Tracheal epithelial cell (primary cell): ENCODE data around the gene KATNIP. TPM values are rescaled to one million over a fixed set of nuclear protein-coding genes. Genes with fewer than 3 reads are reported as not detected.

Experiments used
- total RNA-seq: library from RNA; depleted of rRNA; stranded (reverse); fragments of >200 nt; gene quantifications from 2 replicates; pipeline ENCODE4 v1.2.1, GENCODE V29; 2014

KATNIP gene
- 11.1 and 16.9 TPM in 2 replicates for total RNA-seq

DNA sequence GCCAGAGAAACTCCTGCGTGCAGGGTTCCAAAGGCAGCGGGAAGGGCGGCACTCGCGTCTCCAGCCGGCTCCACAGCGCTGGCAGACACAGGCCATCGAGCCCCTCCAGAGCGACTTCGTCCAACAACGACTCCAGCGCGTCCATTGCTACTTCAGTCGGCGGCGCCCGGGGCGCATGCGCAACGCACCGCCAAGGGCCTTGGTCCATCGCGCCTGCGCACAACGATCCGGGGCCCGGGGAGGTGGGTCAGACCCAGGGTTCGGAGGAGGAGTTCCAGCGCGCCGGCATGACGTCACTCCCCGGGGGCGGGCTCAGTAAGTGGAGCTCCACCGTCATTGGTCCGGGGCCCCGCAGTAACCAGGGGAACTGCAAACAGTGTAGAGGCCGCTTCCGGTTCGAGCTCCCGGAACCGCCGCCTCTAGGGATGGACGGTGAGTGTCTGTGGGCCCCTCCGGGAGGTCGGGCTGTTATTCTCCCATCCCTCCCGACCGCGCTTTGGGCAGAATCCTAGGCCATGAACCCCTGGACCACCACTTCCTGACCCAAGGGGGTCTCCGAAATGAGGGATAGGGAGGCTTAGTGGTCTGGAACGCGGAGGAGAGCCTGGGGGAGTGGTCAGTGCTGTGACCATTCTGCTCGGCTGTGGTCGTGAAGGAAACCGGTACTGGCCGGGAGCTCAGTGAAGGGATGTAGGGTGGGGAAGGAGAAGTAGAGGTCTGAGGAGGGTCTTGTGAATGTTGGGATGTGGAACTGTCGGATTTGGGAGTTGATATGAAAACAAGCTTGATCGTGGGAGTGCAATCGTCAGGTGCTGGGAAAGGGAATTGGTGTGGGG lies at the start of gene KATNIP, which contains the start of gene GTF3C1:
Gene KATNIP, plus strand, starts transcription at position 399 of the 836 bp plus-strand sequence. Its CDS starts 27 bp downstream, at position 426.
Gene GTF3C1, minus strand, starts transcription at position 168 of the 836 bp plus-strand sequence. Its CDS starts 23 bp downstream, at position 145.

Other genes with a start within 250 kb of the KATNIP start
- 39.9 and 51.8 TPM in 2 replicates for gene IL4R, start 236.2 kb upstream of the KATNIP start, total RNA-seq
- gene IL21R, start 148.0 kb upstream of the KATNIP start, total RNA-seq = 0.21 TPM in 1 of 2 replicates, not detected in the other
- 39.5 and 43.7 TPM in 2 replicates for gene GTF3C1, start 231 bp upstream of the KATNIP start, total RNA-seq